Spleen (tissue), 11 donors: Measurements from ENCODE around the gene ACVRL1. TPM values are rescaled to one million over a fixed set of nuclear protein-coding genes. Genes with fewer than 3 reads are reported as not detected.
A peak's percentile ranks its signal among the peaks of the same experiment; 100 is the strongest.

Experiments used
- DNase-seq: peaks from one replicate; pipeline ENCODE4 v3.0.0-alpha.2; 2020
- H3K27ac ChIP-seq, 8 donors: fragments of 200-600 bp; sonication (generic) in 7 of 8; 1 replicate in 4 of 8; 2 replicates in 4 of 8; pipeline versions ENCODE4 v1.5.0 to v1.8.0; 2016 to 2021; ENCODE audit warnings: inconsistent platforms in 4 of 8, mild to moderate bottlenecking in 4 of 8, moderate library complexity in 1 of 8
- H3K27me3 ChIP-seq, 7 donors: fragments of 200-600 bp; sonication (generic) in 6 of 7; replicated peaks in 1 of 7; 1 replicate in 4 of 7; 2 replicates in 3 of 7; pipeline versions ENCODE4 v1.5.0 to v1.8.0; 2016 to 2021; ENCODE audit warnings: inconsistent platforms in 3 of 7, mild to moderate bottlenecking in 1 of 7
- H3K36me3 ChIP-seq, 6 donors: fragments of 200-600 bp; sonication (generic) in 5 of 6; 1 replicate in 4 of 6; 2 replicates in 2 of 6; pipeline versions ENCODE4 v1.5.0 to v1.8.0; 2016 to 2021; ENCODE audit warnings: inconsistent platforms in 2 of 6
- H3K4me1 ChIP-seq, 6 donors: fragments of 200-600 bp; sonication (generic) in 5 of 6; 1 replicate in 3 of 6; 2 replicates in 3 of 6; pipeline versions ENCODE4 v1.5.0 to v1.8.0; 2016 to 2021; ENCODE audit warnings: inconsistent platforms in 3 of 6
- H3K4me3 ChIP-seq, 8 donors: fragments of 200-600 bp; sonication (generic) in 7 of 8; 1 replicate in 4 of 8; 2 replicates in 4 of 8; pipeline versions ENCODE4 v1.5.0 to v1.8.0; 2016 to 2021; ENCODE audit warnings: inconsistent platforms in 4 of 8, mild to moderate bottlenecking in 4 of 8, moderate library complexity in 2 of 8
- H3K9me3 ChIP-seq, 8 donors: fragments of 200-600 bp; sonication (generic) in 7 of 8; 1 replicate in 4 of 8; 2 replicates in 4 of 8; pipeline versions ENCODE4 v1.5.0 to v1.8.0; 2016 to 2021; ENCODE audit warnings: inconsistent platforms in 4 of 8
- POLR2A ChIP-seq, 3 donors: fragments of 450-650 bp; IDR thresholded peaks; one replicate each; pipeline ENCODE4 v1.5.1; 2017; ENCODE audit warnings: antibody characterized with exemption in 3 of 3, mild to moderate bottlenecking in 1 of 3
- POLR2AphosphoS5 ChIP-seq, 3 donors: sonication (generic); formaldehyde crosslinking; IDR thresholded peaks; one replicate each; pipeline ENCODE4 v1.5.1; 2017; ENCODE audit warnings: antibody characterized with exemption in 3 of 3
- WGBS, 5 donors: extraction: QIAGEN DNeasy Blood & Tissue Kit in 3 of 5; methylation state at CpG; one replicate each; pipeline versions ENCODE4 v1.1.5 to v1.1.7; 2013 to 2018; 5-methylcytosine and 5-hydroxymethylcytosine counted together
- intact Hi-C: fragments of 100-400 bp; cut with DNase I; formaldehyde crosslinking; loops from one replicate; pipeline ENCODE4 v1.15.0; 2023; ENCODE audit warnings: low total_unique reads
- polyA plus RNA-seq, 3 donors: library from polyadenylated mRNA; stranded (reverse); fragments of 200-250 nt; gene quantifications; one replicate each; pipeline ENCODE4 v1.2.1, GENCODE V29; 2013
- total RNA-seq, 7 donors: library from RNA; depleted of rRNA in 3 of 7; stranded (reverse); fragments of >200 nt in 3 of 7; fragmentation: NEBNext Ultra II Directional in 4 of 7; extraction: Animal tissue kit (Norgen Biotek cat#: 25700) in 4 of 7; gene quantifications; one replicate each; pipeline versions ENCODE4 v1.1.0 to v1.2.1, GENCODE V29; 2016 to 2021
- TF ChIP-seq, protein P1 (sequence below), 11 experiments: fragments of 200-600 bp in 7 of 11; fragments of 450-650 bp in 4 of 11; sonication (generic) in 4 of 11; IDR thresholded peaks in 8 of 11; conservative IDR thresholded peaks in 3 of 11; 1 replicate in 7 of 11; 2 replicates in 4 of 11; pipeline versions ENCODE4 v1.4.0 to v1.8.0; 2016 to 2021; ENCODE audit warnings: antibody characterized with exemption in 11 of 11, inconsistent platforms in 4 of 11, mild to moderate bottlenecking in 1 of 11
- donor health status: healthy with polysubstance abuse.
- donor health status: DM: no; HTN: no; CAD: no; lungs with moderate emphysema.
- donor health status: DM: no; HTN: no; CAD: no.
- donor health status: Bipolar disorder and iron deficiency.
- donor health status: healthy.
- donor health status: DM: no; HTN: no; CAD: no.
- donor health status: DM: yes; HTN: yes; CAD: no.

The ACVRL1 gene
- total and polyA plus RNA-seq, 10 donors = 12.5 to 109 (median 89.1) TPM

DNA sequence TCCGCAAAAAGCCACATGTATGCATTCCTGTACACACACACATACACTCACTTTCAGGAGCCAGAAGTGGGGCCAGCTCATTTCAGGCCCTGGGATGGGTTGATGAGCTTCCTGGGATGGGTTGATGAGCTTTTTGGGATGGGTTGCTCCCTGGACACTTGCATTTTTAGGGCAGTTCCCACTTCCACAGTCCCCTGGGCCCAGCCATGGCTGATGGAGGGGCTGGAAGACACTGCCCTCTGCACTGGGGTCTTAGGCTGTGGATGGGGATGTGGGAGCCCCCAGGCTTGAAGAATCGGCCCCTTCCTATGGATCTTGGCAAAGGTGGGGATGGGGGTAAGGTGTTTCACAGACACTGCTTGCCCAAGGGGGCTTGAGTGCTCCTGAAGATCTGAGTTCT lies 12.7 kb downstream of the ACVRL1 start:
- no peak overlapping the region for H3K4me3 ChIP-seq
- no peaks in the 10 kb centered on the region for H3K27me3 ChIP-seq
- 81 to 96% (median 88%) methylated on average over 2 of the region's 2 CpGs for WGBS, 5 donors
- H3K27ac ChIP-seq = no peak overlapping the region
- peaks cover 0 to 44% (median 13%) of the 10 kb centered on the region in 6 donors for H3K36me3 ChIP-seq
- peaks cover 17 to 61% (median 45%) of the 10 kb centered on the region in 6 donors for H3K4me1 ChIP-seq
- intact Hi-C loops = no loop called here
- TF ChIP-seq POLR2AphosphoS5 (IDR thresholded peaks at IDR 0.05) = no peak
- no peak for DNase-seq
- H3K9me3 ChIP-seq = no peaks in the 10 kb centered on the region

DNA sequence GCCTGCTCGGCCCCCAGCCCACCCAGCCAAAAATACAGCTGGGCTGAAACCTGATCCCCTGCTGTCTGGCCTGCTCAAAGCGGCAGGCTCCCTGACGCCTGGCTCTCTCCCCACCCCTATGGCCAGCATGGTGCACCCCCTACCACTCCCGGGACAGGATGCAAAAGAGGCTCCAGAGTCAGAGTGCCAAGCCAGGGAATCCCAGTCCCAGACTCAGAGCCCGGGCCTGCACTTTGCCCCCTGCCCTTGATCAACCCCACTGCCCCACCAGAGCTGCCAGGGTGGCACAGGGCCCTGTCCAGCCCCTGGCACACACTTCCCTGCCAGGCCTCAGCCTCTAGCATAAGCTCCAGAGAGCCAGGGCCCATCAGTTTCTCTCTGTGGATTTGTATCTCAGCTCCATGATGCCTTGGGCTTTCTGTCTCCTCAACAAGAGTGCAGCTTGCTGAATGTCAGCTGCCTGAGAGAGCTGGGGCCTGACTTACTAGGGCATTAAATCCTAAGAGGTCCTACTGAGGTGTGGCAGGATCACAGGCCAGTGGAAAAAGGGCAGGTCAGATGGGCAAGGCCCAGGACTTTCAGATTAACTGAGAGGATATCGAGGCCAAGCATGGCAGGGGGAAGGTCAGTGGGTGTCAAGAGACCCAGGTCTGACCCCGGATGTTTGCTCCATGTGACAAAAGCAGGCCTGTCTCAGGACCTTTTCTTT lies 13.9 kb downstream of the ACVRL1 start:
- 59 to 88% (median 75%) methylated on average over 7 of the region's 7 CpGs for WGBS, 5 donors
- TF ChIP-seq POLR2A (IDR thresholded peaks at IDR 0.05) = no peak
- peak in 1 of 3 donors; percentile 46 for TF ChIP-seq POLR2AphosphoS5 (IDR thresholded peaks at IDR 0.05)
- TF ChIP-seq, protein P1, sequence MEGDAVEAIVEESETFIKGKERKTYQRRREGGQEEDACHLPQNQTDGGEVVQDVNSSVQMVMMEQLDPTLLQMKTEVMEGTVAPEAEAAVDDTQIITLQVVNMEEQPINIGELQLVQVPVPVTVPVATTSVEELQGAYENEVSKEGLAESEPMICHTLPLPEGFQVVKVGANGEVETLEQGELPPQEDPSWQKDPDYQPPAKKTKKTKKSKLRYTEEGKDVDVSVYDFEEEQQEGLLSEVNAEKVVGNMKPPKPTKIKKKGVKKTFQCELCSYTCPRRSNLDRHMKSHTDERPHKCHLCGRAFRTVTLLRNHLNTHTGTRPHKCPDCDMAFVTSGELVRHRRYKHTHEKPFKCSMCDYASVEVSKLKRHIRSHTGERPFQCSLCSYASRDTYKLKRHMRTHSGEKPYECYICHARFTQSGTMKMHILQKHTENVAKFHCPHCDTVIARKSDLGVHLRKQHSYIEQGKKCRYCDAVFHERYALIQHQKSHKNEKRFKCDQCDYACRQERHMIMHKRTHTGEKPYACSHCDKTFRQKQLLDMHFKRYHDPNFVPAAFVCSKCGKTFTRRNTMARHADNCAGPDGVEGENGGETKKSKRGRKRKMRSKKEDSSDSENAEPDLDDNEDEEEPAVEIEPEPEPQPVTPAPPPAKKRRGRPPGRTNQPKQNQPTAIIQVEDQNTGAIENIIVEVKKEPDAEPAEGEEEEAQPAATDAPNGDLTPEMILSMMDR (IDR thresholded peaks at IDR 0.05 in 8 of 11, conservative IDR thresholded peaks at IDR 0.05 in 3 of 11) = no peak
- Histone ChIP-seq H3K36me3 (peaks cover 0 to 33% (median 3%) of the 10 kb centered on the region in 6 donors), H3K27ac (peak overlapping the region in 6 of 8 donors; percentile 25 to 82 (median 77)), H3K4me1 (peaks cover 19 to 73% (median 48%) of the 10 kb centered on the region in 6 donors), H3K9me3 (no peaks in the 10 kb centered on the region), H3K4me3 (no peak overlapping the region), H3K27me3 (no peaks in the 10 kb centered on the region)
- no peak for DNase-seq
- intact Hi-C loops = no loop called here

DNA sequence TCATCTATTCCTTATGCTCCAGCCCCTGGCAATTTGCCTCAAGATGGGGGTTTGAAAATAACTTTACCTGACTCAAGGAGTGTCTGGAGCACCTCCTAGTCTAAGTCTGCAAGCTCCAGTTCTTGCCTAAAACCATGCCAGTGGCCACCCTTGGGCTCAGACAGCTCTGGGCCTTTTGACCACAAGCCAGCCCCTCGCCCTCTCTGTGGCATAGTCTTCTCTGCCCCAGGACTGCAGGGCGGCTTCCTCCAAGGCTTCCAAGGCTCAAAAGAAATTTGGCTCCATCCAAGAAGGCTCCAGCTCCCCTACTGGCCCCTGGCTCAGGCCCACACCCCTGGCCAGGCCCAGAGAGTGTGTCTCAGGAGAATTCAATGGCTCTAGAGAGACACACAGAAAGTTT lies 14.8 kb downstream of the ACVRL1 start:
- no peak overlapping the region for H3K4me3 ChIP-seq
- TF ChIP-seq POLR2AphosphoS5 (IDR thresholded peaks at IDR 0.05) (no peak), POLR2A (IDR thresholded peaks at IDR 0.05) (no peak)
- TF ChIP-seq, protein P1 (IDR thresholded peaks at IDR 0.05 in 8 of 11, conservative IDR thresholded peaks at IDR 0.05 in 3 of 11) = no peak
- H3K4me1 ChIP-seq = peaks cover 19 to 71% (median 53%) of the 10 kb centered on the region in 6 donors

DNA sequence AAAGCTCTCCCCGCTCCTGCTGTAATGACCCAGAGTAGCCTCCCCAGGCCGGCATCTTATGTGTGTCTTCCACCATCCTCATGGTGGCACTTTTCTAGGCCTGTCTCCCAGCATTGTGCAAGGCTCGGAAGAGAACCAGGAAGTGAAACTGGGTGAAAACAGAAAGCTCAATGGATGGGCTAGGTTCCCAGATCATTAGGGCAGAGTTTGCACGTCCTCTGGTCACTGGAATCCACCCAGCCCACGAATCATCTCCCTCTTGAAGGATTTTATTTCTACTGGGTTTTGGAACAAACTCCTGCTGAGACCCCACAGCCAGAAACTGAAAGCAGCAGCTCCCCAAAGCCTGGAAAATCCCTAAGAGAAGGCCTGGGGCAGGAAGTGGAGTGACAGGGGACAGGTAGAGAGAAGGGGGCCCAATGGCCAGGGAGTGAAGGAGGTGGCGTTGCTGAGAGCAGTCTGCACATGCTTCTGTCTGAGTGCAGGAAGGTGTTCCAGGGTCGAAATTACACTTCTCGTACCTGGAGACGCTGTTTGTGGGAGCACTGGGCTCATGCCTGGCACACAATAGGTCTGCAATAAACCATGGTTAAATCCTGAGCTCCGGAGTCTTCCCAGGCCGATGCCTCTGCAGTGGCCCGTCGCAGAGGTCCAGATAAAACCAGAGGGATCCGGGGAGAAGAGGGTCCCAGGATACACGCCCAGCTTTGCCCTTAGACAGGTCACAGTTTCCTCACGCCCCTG lies 15.6 kb downstream of the ACVRL1 start:
- intact Hi-C loops = no loop called here
- peak overlapping the region in 7 of 8 donors; percentile 69 to 83 (median 79) for H3K27ac ChIP-seq
- H3K9me3 ChIP-seq = no peaks in the 10 kb centered on the region
- peak overlapping the region in 3 of 8 donors; percentile 3 to 45 (median 14) for H3K4me3 ChIP-seq
- no peaks in the 10 kb centered on the region for H3K27me3 ChIP-seq
- peak in 1 of 3 donors; percentile 72 for TF ChIP-seq POLR2AphosphoS5 (IDR thresholded peaks at IDR 0.05)
- TF ChIP-seq POLR2A (IDR thresholded peaks at IDR 0.05) = no peak
- TF ChIP-seq, protein P1 (IDR thresholded peaks at IDR 0.05 in 8 of 11, conservative IDR thresholded peaks at IDR 0.05 in 3 of 11) = peak in 1 of 11 experiments; percentile 2
- no peak for DNase-seq
- H3K36me3 ChIP-seq = peaks cover 0 to 27% (median 3%) of the 10 kb centered on the region in 6 donors
- WGBS, 5 donors = 32 to 51% (median 46%) methylated on average over 10 to 16 of the region's 16 CpGs
- H3K4me1 ChIP-seq = peaks cover 19 to 63% (median 49%) of the 10 kb centered on the region in 6 donors

More for the DNA sequence above, 14.8 kb downstream of the ACVRL1 start:
- DNase-seq = no peak
- intact Hi-C loops = no loop called here
- Histone ChIP-seq H3K9me3 (no peaks in the 10 kb centered on the region), H3K27ac (peak overlapping the region in 7 of 8 donors; percentile 69 to 83 (median 79)), H3K27me3 (no peaks in the 10 kb centered on the region), H3K36me3 (peaks cover 0 to 27% (median 3%) of the 10 kb centered on the region in 6 donors)
- whole genome bisulfite sequencing, 5 donors = 91 to 97% (median 96%) methylated on average over 2 of the region's 2 CpGs
